HEK293 (cell line): ENCODE measurements around the gene TNNI3.

Experiments used
- CTCF ChIA-PET: fragments of 350-600 bp; formaldehyde crosslinking; extraction: SDS; loops from one replicate; lab custom pipeline; 2021; ENCODE audit warnings: antibody characterized with exemption; lab: Yijun Ruan, JAX
- POLR2A ChIA-PET: fragments of 300-600 bp; formaldehyde crosslinking; extraction: SDS; loops from one replicate; lab custom pipeline; 2020; ENCODE audit warnings: antibody characterized with exemption, inconsistent platforms; lab: Yijun Ruan, JAX
- H3K27ac ChIP-seq: fragments of 200-500 bp; sonication (Bioruptor generic); 2 replicates; pipeline ENCODE4 v1.5.1; 2014; ENCODE audit warnings: low read depth, low read length, control low read depth, inconsistent platforms; ENCODE audit errors: extremely low read depth
- H3K36me3 ChIP-seq, 2 experiments: fragments of 200-500 bp in 1 of 2; sonication (Bioruptor generic) in 1 of 2; 1 replicate in 1 of 2; 2 replicates in 1 of 2; pipeline ENCODE4 v1.5.1; 2014 to 2017; ENCODE audit warnings: inconsistent platforms in 2 of 2, low read length in 2 of 2; ENCODE audit not compliant: control insufficient read depth in 2 of 2, insufficient read depth in 1 of 2
- H3K4me1 ChIP-seq: fragments of 200-500 bp; sonication (Bioruptor generic); 2 replicates; pipeline ENCODE4 v1.5.1; 2014; ENCODE audit warnings: mild to moderate bottlenecking, low read length, inconsistent platforms; ENCODE audit not compliant: control insufficient read depth, insufficient read depth
- H3K4me3 ChIP-seq: 2 replicates; pipeline ENCODE4 v1.5.1; 2011; ENCODE audit warnings: low read depth, mild to moderate bottlenecking, control low read depth, low read length, moderate library complexity
- H3K9me3 ChIP-seq: fragments of 200-500 bp; sonication (Bioruptor generic); 2 replicates; pipeline ENCODE4 v1.5.1; 2014; ENCODE audit warnings: low read depth, low read length, inconsistent platforms; ENCODE audit not compliant: control insufficient read depth, insufficient read depth
- GFI1B ChIP-seq: fragments of 450-650 bp; formaldehyde crosslinking; IDR thresholded peaks from 2 replicates; pipeline ENCODE4 v1.5.1; 2016; ENCODE audit warnings: missing biosample characterization, missing genetic modification characterization
- GLIS2 ChIP-seq: fragments of 450-650 bp; formaldehyde crosslinking; IDR thresholded peaks from 2 replicates; pipeline ENCODE4 v1.5.1; 2016; ENCODE audit warnings: missing biosample characterization, missing genetic modification characterization
- KLF1 ChIP-seq: fragments of 450-650 bp; formaldehyde crosslinking; IDR thresholded peaks from 2 replicates; pipeline ENCODE4 v1.5.1; 2016; ENCODE audit warnings: missing biosample characterization, missing genetic modification characterization
- KLF16 ChIP-seq: fragments of 450-650 bp; formaldehyde crosslinking; IDR thresholded peaks from 2 replicates; pipeline ENCODE4 v1.5.1; 2017; ENCODE audit warnings: missing biosample characterization, missing genetic modification characterization
- RBAK ChIP-seq: fragments of 450-650 bp; formaldehyde crosslinking; IDR thresholded peaks from 2 replicates; pipeline ENCODE4 v1.5.1; 2016; ENCODE audit warnings: missing biosample characterization, missing genetic modification characterization
- SALL2 ChIP-seq: fragments of 450-650 bp; formaldehyde crosslinking; IDR thresholded peaks from 2 replicates; pipeline ENCODE4 v1.5.0; 2017; ENCODE audit warnings: missing biosample characterization, mild to moderate bottlenecking, missing genetic modification characterization, borderline replicate concordance
- SETDB1 ChIP-seq: IDR thresholded peaks from one replicate; pipeline ENCODE4 v1.6.1; 2017; ENCODE audit warnings: mild to moderate bottlenecking, low read length, moderate library complexity, mixed read lengths; ENCODE audit not compliant: insufficient read length
- SP3 ChIP-seq: fragments of 450-650 bp; formaldehyde crosslinking; IDR thresholded peaks from 2 replicates; pipeline ENCODE4 v1.5.1; 2016; ENCODE audit warnings: missing biosample characterization, missing genetic modification characterization
- ZBTB17 ChIP-seq: fragments of 450-650 bp; formaldehyde crosslinking; IDR thresholded peaks from 2 replicates; pipeline ENCODE4 v1.5.1; 2016; ENCODE audit warnings: missing biosample characterization, missing genetic modification characterization
- ZBTB21 ChIP-seq: fragments of 450-650 bp; formaldehyde crosslinking; IDR thresholded peaks from 2 replicates; pipeline ENCODE4 v1.5.1; 2017; ENCODE audit warnings: missing biosample characterization, missing genetic modification characterization
- ZNF157 ChIP-seq: fragments of 450-650 bp; formaldehyde crosslinking; IDR thresholded peaks from 2 replicates; pipeline ENCODE4 v1.5.1; 2016; ENCODE audit warnings: missing biosample characterization, missing genetic modification characterization
- ZNF174 ChIP-seq: fragments of 450-650 bp; formaldehyde crosslinking; IDR thresholded peaks from 2 replicates; pipeline ENCODE4 v1.5.0; 2017; ENCODE audit warnings: missing biosample characterization, mild to moderate bottlenecking, missing genetic modification characterization
- ZNF211 ChIP-seq: fragments of 450-650 bp; formaldehyde crosslinking; IDR thresholded peaks from 2 replicates; pipeline ENCODE4 v1.5.1; 2016; ENCODE audit warnings: low read depth, missing biosample characterization, missing genetic modification characterization
- ZNF214 ChIP-seq: fragments of 450-650 bp; formaldehyde crosslinking; IDR thresholded peaks from 2 replicates; pipeline ENCODE4 v1.5.1; 2017; ENCODE audit warnings: missing biosample characterization, mild to moderate bottlenecking, missing genetic modification characterization, borderline replicate concordance
- ZNF23 ChIP-seq: fragments of 450-650 bp; formaldehyde crosslinking; IDR thresholded peaks from 2 replicates; pipeline ENCODE4 v1.5.1; 2016; ENCODE audit warnings: missing biosample characterization, missing genetic modification characterization, borderline replicate concordance
- ZNF416 ChIP-seq: fragments of 450-650 bp; formaldehyde crosslinking; IDR thresholded peaks from 2 replicates; pipeline ENCODE4 v1.5.1; 2016; ENCODE audit warnings: missing biosample characterization, missing genetic modification characterization
- ZNF548 ChIP-seq: fragments of 450-650 bp; formaldehyde crosslinking; IDR thresholded peaks from 2 replicates; pipeline ENCODE4 v1.5.1; 2016; ENCODE audit warnings: missing biosample characterization, missing genetic modification characterization
- ZNF624 ChIP-seq: fragments of 450-650 bp; formaldehyde crosslinking; IDR thresholded peaks from 2 replicates; pipeline ENCODE4 v1.5.1; 2017; ENCODE audit warnings: missing biosample characterization, missing genetic modification characterization
- ZNF670 ChIP-seq: fragments of 450-650 bp; formaldehyde crosslinking; IDR thresholded peaks from 2 replicates; pipeline ENCODE4 v1.5.1; 2016; ENCODE audit warnings: missing biosample characterization, missing genetic modification characterization, low read depth
- TF ChIP-seq, protein P1 (sequence below): fragments of 450-650 bp; formaldehyde crosslinking; IDR thresholded peaks from 2 replicates; pipeline ENCODE4 v1.5.1; 2017; ENCODE audit warnings: missing biosample characterization, mild to moderate bottlenecking, missing genetic modification characterization, moderate library complexity
- TF ChIP-seq, protein P2 (sequence below): fragments of 450-650 bp; formaldehyde crosslinking; IDR thresholded peaks from 2 replicates; pipeline ENCODE4 v1.5.1; 2017; ENCODE audit warnings: missing biosample characterization, missing genetic modification characterization
- TF ChIP-seq, protein P3 (sequence below): fragments of 450-650 bp; formaldehyde crosslinking; IDR thresholded peaks from 2 replicates; pipeline ENCODE4 v1.5.1; 2016; ENCODE audit warnings: missing biosample characterization, missing genetic modification characterization
- TF ChIP-seq, protein P4 (sequence below): fragments of 450-650 bp; formaldehyde crosslinking; IDR thresholded peaks from 2 replicates; pipeline ENCODE4 v1.5.1; 2016; ENCODE audit warnings: missing biosample characterization, missing genetic modification characterization, low read depth
- TF ChIP-seq, protein P5 (sequence below): fragments of 450-650 bp; IDR thresholded peaks from 2 replicates; pipeline ENCODE4 v1.5.1; 2018; ENCODE audit warnings: missing biosample characterization, mild to moderate bottlenecking, missing genetic modification characterization

Gene TNNI3

DNA sequence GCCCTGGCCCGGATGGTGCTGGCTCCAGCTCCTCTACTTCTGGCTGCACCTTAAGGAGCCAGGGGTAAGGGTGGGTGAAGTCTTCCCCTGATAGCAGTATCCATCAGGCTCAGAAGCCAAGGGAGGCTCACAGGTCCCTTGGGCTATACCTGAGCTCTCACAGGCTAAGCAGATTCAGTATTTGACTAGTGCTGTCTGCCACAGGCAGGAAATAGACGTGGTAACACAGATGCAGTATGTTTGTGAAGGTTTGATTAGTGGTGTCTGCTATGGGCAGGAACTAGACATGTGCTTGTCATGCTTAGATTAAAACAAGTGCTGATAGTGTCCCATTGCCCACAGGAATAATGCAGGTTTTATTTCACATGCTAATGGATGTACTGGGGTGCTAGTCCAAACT, 18.5 kb upstream of the TNNI3 start:
- ChIA-PET POLR2A (interaction anchor here (0.8 to 1.2 kb wide), 2 partner anchors 29 to 84 kb away, joined by 3 read pairs; no protein-coding TSS in a partner anchor), CTCF (interaction anchor here (0.8 to 3.6 kb wide), 3 partner anchors 10 to 36 kb away, joined by 3 to 22 read pairs (median 10); partner anchors contain the start of gene DNAAF3)
- TF ChIP-seq SALL2 (tag by site-specific recombination) (no peak), ZNF670 (no peak), ZNF416 (no peak), KLF16 (tag by site-specific recombination) (no peak), SP3 (0 out of 2 replicates have a peak, but pooled peaks have one; percentile 22), ZNF211 (tag by site-specific recombination) (no peak), ZBTB21 (tag by site-specific recombination) (no peak), SETDB1 (peak; percentile 37), ZNF23 (tag by site-specific recombination) (peak; percentile 100), ZNF624 (tag by site-specific recombination) (no peak), ZBTB17 (tag by site-specific recombination) (peak; percentile 99), KLF1 (tag by site-specific recombination) (no peak)
- TF ChIP-seq, protein P1, sequence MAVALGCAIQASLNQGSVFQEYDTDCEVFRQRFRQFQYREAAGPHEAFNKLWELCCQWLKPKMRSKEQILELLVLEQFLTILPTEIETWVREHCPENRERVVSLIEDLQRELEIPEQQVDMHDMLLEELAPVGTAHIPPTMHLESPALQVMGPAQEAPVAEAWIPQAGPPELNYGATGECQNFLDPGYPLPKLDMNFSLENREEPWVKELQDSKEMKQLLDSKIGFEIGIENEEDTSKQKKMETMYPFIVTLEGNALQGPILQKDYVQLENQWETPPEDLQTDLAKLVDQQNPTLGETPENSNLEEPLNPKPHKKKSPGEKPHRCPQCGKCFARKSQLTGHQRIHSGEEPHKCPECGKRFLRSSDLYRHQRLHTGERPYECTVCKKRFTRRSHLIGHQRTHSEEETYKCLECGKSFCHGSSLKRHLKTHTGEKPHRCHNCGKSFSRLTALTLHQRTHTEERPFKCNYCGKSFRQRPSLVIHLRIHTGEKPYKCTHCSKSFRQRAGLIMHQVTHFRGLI (tag by site-specific recombination) = no peak
- TF ChIP-seq, protein P2, sequence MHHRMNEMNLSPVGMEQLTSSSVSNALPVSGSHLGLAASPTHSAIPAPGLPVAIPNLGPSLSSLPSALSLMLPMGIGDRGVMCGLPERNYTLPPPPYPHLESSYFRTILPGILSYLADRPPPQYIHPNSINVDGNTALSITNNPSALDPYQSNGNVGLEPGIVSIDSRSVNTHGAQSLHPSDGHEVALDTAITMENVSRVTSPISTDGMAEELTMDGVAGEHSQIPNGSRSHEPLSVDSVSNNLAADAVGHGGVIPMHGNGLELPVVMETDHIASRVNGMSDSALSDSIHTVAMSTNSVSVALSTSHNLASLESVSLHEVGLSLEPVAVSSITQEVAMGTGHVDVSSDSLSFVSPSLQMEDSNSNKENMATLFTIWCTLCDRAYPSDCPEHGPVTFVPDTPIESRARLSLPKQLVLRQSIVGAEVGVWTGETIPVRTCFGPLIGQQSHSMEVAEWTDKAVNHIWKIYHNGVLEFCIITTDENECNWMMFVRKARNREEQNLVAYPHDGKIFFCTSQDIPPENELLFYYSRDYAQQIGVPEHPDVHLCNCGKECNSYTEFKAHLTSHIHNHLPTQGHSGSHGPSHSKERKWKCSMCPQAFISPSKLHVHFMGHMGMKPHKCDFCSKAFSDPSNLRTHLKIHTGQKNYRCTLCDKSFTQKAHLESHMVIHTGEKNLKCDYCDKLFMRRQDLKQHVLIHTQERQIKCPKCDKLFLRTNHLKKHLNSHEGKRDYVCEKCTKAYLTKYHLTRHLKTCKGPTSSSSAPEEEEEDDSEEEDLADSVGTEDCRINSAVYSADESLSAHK (tag by site-specific recombination) = no peak
- TF ChIP-seq, protein P3, sequence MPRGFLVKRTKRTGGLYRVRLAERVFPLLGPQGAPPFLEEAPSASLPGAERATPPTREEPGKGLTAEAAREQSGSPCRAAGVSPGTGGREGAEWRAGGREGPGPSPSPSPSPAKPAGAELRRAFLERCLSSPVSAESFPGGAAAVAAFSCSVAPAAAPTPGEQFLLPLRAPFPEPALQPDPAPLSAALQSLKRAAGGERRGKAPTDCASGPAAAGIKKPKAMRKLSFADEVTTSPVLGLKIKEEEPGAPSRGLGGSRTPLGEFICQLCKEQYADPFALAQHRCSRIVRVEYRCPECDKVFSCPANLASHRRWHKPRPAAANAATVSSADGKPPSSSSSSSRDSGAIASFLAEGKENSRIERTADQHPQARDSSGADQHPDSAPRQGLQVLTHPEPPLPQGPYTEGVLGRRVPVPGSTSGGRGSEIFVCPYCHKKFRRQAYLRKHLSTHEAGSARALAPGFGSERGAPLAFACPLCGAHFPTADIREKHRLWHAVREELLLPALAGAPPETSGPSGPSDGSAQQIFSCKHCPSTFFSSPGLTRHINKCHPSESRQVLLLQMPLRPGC (tag by site-specific recombination) = no peak
- no peaks in the 10 kb centered on the region for H3K36me3 ChIP-seq
- no peaks in the 10 kb centered on the region for H3K9me3 ChIP-seq
- H3K4me3 ChIP-seq = no peak overlapping the region
- H3K27ac ChIP-seq = no peak overlapping the region
- peaks cover 12% of the 10 kb centered on the region for H3K4me1 ChIP-seq

DNA sequence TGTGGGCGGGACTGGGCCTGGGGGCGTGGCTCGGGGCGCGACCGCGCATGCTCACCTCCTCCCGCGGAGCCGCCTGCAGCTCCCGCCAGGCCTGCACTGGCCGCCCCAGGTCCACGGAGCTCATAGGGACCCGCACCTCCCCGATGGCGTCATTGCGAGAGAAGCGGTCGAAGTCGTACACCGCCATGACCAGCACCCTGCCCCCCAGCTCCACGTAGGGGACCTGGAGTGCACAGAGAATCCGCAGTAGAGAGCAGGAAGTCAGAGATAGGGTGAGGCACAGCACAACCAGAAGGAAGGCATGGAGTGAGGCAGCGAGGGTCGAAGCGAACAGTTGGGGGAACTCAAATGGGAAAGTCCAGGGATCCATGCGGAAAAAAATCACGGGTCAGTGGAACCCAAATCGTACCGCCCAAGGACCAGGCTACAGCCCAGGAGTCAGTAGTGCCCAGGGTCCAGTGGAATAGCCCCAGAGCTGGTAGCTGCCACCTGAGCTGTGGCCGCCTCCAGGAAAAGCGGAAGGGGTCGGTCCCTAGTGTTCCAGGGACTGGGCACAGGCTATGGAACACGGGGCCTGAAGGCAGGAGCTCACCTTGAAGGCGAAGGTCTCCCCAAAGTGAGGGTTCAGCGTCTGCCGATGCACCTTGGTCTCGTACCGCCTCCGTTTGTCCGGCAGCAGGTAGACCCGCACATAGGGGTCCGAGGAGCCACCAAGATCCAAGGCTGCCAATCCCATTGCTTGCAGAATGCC, 17.8 kb upstream of the TNNI3 start:
- CTCF ChIA-PET = interaction anchor here (0.8 to 3.6 kb wide), 5 partner anchors 9 to 194 kb away, joined by 3 to 22 read pairs (median 4); partner anchors contain the start of gene DNAAF3
- TF ChIP-seq, protein P4, sequence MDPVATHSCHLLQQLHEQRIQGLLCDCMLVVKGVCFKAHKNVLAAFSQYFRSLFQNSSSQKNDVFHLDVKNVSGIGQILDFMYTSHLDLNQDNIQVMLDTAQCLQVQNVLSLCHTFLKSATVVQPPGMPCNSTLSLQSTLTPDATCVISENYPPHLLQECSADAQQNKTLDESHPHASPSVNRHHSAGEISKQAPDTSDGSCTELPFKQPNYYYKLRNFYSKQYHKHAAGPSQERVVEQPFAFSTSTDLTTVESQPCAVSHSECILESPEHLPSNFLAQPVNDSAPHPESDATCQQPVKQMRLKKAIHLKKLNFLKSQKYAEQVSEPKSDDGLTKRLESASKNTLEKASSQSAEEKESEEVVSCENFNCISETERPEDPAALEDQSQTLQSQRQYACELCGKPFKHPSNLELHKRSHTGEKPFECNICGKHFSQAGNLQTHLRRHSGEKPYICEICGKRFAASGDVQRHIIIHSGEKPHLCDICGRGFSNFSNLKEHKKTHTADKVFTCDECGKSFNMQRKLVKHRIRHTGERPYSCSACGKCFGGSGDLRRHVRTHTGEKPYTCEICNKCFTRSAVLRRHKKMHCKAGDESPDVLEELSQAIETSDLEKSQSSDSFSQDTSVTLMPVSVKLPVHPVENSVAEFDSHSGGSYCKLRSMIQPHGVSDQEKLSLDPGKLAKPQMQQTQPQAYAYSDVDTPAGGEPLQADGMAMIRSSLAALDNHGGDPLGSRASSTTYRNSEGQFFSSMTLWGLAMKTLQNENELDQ (tag by site-specific recombination) = no peak
- TF ChIP-seq ZNF174 (no peak), GFI1B (no peak), RBAK (tag by site-specific recombination) (no peak), ZNF157 (tag by site-specific recombination) (no peak), GLIS2 (no peak), ZNF548 (no peak), ZNF214 (tag by site-specific recombination) (no peak)
- TF ChIP-seq, protein P5, sequence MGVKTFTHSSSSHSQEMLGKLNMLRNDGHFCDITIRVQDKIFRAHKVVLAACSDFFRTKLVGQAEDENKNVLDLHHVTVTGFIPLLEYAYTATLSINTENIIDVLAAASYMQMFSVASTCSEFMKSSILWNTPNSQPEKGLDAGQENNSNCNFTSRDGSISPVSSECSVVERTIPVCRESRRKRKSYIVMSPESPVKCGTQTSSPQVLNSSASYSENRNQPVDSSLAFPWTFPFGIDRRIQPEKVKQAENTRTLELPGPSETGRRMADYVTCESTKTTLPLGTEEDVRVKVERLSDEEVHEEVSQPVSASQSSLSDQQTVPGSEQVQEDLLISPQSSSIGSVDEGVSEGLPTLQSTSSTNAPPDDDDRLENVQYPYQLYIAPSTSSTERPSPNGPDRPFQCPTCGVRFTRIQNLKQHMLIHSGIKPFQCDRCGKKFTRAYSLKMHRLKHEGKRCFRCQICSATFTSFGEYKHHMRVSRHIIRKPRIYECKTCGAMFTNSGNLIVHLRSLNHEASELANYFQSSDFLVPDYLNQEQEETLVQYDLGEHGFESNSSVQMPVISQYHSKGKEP (tag by site-specific recombination) = no peak

More for the DNA sequence above, 17.8 kb upstream of the TNNI3 start:
- H3K27ac ChIP-seq = no peak overlapping the region
- no peaks in the 10 kb centered on the region for H3K36me3 ChIP-seq
- peaks cover 12% of the 10 kb centered on the region for H3K4me1 ChIP-seq
- no peak overlapping the region for H3K4me3 ChIP-seq
- POLR2A ChIA-PET = interaction anchor here (0.8 to 1.2 kb wide), 2 partner anchors 29 to 84 kb away, joined by 3 read pairs; no protein-coding TSS in a partner anchor
- no peaks in the 10 kb centered on the region for H3K9me3 ChIP-seq
